ENCODE data around the gene CRACR2B.

CRACR2B gene

DNA sequence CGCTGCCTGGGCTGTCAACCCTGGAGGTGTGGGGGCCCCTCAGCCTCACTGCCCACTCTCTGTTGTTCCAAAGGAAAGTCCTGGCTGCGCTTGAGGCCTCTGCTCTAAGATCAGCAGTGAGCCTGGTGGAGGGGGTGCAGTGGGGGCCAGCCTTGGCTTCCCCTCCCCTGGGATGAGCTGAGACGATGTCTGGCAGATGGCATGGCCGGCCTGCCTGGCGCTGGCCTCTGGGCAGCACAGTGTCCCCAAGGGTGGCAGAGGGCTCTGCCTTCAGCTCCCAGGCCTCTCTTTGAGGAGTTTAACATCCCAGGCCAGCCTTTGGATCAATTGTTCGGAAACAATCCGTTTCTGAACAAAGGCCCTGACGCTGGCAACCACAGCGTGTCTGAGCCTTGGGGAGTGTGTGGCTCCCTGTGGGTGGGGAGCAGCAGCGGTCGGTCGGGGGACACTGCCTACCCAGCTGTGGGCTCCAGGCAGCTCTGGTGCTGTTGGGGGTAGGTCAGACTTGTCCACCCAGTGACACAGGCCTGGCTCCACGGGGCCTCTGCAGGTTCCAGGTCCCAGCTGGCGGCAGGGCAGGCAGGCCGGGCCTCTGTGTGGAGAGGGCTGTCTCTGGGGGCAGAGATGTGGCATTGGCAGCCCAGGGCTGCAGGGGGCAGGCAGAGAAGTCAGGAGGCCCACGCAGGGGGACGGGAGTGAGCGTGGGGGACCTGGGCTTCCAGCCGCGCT lies 27.0 kb downstream of the CRACR2B start:
- DNase-seq (ENCODE audit: low read depth), result no peak

- no peak for DNase-seq (ENCODE audit: low read depth)
Measured at GRCh38 chr11:855330-855674, 27.6 kb downstream of the CRACR2B start.

DNA sequence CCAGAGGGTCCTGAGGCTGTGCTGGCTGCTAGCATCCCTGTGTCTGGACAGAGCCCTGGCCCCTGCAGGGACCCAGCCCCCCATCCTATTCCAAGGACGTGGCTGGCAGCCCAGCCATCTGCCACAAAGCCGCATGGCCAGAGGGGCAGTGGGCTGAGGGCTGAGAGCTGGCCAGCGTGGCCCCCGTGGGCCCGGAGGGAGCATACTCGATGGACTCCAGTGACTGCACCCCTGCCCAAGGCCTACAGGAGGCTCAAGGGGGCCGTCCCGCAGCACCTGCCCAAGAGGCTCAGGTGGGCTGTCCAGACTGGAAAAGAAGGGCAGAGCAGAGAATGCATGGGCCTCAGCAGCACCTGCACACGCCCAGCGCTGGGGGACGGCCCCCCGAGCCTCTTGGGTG lies 28.1 kb downstream of the CRACR2B start:
- DNase-seq (ENCODE audit: low read depth), result no peak

- no peak for DNase-seq (ENCODE audit: low read depth)
Measured at GRCh38 chr11:856397-856796, 28.7 kb downstream of the CRACR2B start.

DNA sequence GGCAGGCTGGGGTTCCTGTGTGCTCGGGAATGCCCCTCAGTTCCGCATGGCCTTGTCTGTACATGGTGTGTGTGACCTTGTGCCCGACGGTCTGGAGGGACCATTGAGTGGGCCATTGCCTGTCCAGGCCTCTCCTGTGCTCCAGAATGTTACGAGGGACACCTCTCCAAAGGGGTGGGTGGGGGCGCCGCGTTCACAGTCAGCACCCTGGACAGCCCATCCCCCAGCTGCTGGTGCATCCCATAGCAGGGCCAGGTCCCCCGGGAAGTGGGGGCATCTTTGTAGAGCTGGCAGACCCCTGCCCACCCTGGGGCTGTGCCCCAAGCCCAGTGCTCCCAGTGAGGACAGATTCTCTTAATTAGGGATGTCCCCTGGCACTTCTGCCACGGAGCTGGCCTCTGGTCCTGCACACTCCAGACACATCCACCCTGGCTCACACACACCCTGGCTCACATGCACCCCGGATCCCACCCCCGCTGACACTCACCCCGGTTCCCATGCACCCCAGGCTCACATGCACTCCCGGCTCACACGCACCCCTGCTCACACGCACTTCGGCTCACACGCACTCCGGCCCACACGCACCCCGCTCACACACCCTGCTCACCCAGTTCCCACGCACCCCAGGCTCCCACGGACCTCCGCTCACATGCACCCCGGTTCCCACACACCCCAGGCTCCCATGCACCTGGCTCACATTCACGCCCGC lies 30.5 kb downstream of the CRACR2B start:
- no peak for DNase-seq (ENCODE audit: low read depth)

DNA sequence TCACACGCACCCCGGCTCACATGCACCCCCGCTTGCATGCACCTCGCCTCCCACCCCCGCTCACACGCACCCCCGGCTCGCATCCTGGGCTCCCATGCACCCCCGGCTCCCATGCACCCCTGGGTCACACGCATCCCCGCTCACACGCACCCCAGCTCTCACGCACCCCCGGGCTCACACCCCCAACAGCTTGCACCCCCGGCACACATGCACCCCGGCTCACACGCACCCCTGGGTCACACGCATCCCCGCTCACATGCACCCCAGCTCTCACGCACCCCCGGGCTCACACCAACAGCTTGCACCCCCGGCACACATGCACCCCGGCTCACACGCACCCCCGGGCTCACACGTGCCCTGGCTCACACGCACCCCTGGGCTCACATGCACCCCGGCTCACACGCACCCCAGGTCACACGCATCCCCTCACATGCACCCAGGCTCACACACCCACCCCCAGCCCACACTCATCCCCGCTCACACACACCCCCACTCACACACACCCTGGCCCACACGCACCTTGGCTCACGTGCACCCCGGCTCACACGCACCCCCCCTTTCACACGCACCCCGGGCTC lies 31.1 kb downstream of the CRACR2B start:
- DNase-seq (ENCODE audit: low read depth), result no peak

DNA sequence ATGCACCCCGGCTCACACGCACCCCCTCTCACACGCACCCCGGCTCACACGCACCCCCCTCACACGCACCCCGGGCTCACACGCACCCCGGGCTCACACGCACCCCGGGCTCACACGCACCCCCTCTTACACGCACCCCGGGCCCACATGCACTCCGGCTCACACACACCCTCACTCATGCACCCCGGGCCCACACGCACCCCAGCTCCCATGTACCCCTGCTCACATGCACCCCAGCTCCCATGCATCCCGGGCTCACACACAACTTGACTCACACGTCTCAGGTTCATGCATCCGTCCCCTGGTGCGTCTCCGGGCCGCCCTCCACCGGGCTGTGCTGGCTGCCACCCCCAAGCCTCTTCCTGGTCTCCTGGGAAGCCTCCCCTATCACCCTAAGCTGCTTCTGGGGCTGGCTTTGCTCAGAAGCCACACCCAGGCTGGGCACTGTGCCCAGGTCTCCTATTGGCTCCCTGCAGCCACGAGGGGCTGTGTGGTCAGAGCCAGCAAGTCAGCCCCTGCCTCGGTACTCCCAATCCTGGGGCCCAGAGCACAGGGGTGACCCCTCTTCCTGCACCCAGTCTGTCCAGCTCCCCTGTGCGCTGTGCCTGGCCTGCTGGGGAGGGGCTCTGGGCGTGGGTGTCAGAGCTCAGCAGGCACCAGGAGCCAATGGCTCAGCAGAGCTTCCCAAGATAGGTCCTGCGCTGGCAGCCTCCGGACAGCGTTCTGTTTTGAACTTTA lies 31.8 kb downstream of the CRACR2B start:
- no peak for DNase-seq (ENCODE audit: low read depth)

DNA sequence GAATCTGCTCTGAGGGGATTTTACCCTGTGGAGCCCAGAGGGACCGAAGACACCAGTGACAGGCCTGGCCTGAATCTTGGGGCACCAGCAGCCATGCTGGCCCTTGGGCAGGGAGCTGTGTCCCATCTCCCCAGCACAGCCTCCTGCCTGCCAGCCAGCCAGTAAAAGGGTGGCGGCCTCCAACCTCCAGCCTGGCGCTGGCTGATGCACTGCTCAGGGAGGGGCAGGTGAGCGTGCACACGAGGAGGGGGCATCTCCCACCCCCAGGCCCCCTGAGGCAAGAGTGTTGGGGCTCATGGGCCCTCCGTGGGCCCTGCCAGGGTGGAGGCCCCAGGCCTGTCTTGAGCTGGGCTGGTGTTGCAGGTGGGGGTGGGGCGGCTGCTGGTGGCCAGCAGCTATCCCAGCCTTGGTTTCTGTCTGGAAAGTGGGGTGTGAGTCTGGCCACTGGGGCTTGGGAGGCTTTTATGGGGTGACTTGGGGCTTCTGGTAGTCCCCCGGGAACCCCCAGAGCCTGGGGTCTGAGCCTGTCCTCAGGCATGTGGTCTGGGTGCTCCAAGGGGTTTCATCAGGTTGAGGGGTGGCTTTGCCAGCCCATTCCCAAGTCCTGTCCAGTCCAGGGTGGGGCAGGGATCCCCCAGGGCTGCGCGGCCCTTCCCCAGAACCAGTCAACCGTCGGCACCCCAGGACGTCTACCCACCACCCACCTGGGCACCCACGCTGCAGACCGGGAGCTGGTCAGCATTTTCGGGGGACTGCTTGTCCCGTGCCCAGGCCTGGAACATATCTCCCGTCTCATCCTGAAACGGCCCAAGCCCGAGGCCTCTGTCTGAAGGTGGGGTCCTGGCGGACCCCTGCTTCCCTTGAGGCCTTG lies 32.8 kb downstream of the CRACR2B start:
- no peak for DNase-seq (ENCODE audit: low read depth)

DNA sequence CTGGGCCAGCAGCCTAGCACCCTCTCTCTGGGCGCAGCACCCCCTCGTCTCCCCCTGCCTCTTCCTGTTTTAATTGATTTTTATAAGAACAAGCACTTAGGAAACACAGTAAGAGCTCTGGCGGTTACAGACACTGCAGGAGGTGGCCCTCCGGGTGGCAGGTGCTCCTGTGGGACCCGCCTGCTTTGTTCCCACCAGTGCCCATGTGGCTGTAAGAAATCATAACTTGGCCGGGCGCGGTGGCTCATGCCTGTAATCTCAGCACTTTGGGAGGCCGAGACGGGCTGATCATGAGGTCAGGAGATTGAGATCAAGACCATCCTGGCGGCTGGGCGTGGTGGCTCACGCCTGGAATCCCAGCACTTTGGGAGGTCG lies 33.4 kb downstream of the CRACR2B start:
- DNase-seq (ENCODE audit: low read depth), result no peak

- no peak for DNase-seq (ENCODE audit: low read depth)
Measured at GRCh38 chr11:862081-862661, 34.5 kb downstream of the CRACR2B start.

GRCh38 chr11:862696-863022 lies 34.9 kb downstream of the CRACR2B start:
- DNase-seq (ENCODE audit: low read depth), result no peak

GRCh38 chr11:863023-863909 lies 35.5 kb downstream of the CRACR2B start:
- DNase-seq (ENCODE audit: low read depth), result no peak

- no peak for DNase-seq (ENCODE audit: low read depth)
Measured at GRCh38 chr11:863910-864827, 36.5 kb downstream of the CRACR2B start.

DNA sequence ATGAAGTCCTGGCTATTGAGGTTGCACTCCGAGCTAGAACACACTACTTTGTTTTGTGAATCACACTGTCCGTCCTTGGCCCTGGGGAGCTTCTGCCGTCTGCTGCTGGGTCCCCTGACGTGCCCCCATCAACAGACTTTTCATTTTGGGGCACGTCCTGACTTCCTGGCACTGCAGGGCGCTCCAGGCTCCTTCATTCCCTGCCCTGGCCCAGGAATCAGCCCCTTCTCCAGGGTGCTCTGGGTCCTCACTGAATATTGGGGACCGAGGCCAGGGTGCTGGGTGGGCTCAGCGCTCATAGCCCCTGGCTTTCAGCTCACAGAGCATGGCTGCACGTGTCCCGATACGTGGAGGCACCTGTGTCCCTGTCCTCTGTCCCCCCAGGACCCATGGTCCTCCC lies 37.2 kb downstream of the CRACR2B start:
- no peak for DNase-seq (ENCODE audit: low read depth)

GRCh38 chr11:865462-866430 lies 38.0 kb downstream of the CRACR2B start:
- DNase-seq (ENCODE audit: low read depth), result no peak

DNA sequence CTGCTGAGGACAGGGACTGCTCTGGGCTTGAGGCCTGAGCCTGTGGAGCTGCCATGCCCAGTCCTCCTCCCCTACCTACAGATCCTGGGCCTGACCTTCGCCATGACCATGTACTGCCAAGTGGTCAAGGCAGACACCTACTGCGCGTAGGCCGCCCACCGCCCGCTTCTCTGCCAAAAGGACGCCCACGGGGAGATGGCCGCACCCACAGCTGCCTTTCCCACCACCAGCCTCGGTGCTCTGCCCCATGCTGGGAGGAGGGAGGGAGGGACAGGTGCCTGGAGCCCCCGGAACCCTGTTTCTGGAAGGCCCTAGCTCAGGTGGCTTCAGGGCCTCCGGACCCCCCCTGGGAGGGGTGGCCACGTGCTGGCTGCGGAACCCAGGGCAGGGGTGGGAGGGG lies 38.8 kb downstream of the CRACR2B start:
- DNase-seq (ENCODE audit: low read depth), result no peak

DNA sequence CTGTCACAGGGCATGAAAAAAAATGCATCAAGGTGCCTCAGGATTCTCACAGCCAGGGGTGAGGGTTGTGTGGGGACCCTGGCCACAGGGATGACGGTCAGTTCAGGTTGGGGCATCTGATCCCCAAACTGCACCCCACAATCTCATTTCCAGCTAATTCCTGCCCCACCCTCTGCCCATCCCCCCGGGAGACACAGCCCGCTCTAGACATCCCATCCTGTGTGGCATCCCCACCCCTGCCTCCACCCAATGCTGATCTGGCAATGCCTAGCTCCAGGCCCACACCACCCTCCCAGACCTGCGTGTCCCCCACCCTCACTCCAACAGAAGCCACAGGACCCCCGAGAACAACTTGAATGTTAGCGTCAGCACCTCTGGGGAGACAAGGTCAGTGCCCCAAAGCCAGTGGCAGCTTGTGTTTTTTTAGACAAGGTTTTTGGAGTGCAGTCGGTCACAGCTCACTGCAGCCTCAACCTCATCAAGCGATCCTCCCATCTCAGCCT lies 40.2 kb downstream of the CRACR2B start:
- DNase-seq (ENCODE audit: low read depth), result no peak

DNA sequence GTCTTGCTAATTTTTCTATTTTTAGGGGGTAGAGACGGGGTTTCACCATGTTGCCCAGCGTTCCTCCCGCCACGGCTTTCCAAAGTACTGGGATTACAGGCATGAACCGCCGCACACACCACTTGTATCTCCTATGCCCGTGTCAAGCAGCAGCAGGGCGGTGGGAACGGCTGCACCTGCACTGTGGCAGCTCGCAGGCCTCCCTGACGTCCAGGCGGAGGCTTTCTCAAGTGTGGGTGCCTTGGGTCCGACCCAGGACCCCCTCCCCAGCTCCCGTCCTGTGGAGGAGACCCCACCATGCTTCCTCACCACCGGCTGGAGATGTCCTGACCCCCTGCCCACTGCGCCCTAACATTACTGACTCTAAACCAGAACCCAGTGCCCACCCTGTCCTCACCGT lies 40.7 kb downstream of the CRACR2B start:
- DNase-seq (ENCODE audit: low read depth), result no peak
